Measurements from ENCODE around the gene PIN1.

PIN1 gene

GRCh38 chr19:9891609-9892373 lies 56.7 kb downstream of the PIN1 start:
- no peak for DNase-seq
